GM18507 (cell line): ENCODE results near the gene SNX17.

Experiments
- DNase-seq: peaks from one replicate; pipeline ENCODE4 v3.0.0; 2011; ENCODE audit warnings: low read depth; ENCODE audit not compliant: insufficient read length; ENCODE audit errors: extremely low spot score
- FAIRE-seq: peaks from 2 replicates; lab custom pipeline; 2011; peaks lifted over from hg19 to GRCh38; lab: Jason Lieb, UNC

SNX17 gene

GRCh38 chr2:27362678-27363420 lies 7.6 kb upstream of the SNX17 start:
- FAIRE-seq: no peak
- DNase-seq: no peak

GRCh38 chr2:27363933-27364332 lies 6.5 kb upstream of the SNX17 start:
- DNase-seq (no peak), FAIRE-seq (no peak)

GRCh38 chr2:27369471-27370025 lies 868 bp upstream of the SNX17 start:
- FAIRE-seq: no peak
- DNase-seq: peak; percentile 25

GRCh38 chr2:27370816-27371620 lies 602 bp downstream of the SNX17 start:
- FAIRE-seq (peak; percentile 64), DNase-seq (peak; percentile 25)

- FAIRE-seq (no peak), DNase-seq (no peak)
Observed at GRCh38 chr2:27372937-27373336, 2.5 kb downstream of the SNX17 start.

- FAIRE-seq: no peak
- DNase-seq: no peak
Observed at GRCh38 chr2:27373567-27373966, 3.2 kb downstream of the SNX17 start.

- DNase-seq: no peak
- no peak for FAIRE-seq
Observed at GRCh38 chr2:27375513-27376099, 5.2 kb downstream of the SNX17 start.

- DNase-seq: no peak
- no peak for FAIRE-seq
Observed at GRCh38 chr2:27376151-27376865, 5.9 kb downstream of the SNX17 start.

- DNase-seq (no peak), FAIRE-seq (no peak)
Observed at GRCh38 chr2:27376866-27377617, 6.6 kb downstream of the SNX17 start.

- DNase-seq (no peak), FAIRE-seq (no peak)
Observed at GRCh38 chr2:27377618-27378095, 7.2 kb downstream of the SNX17 start.

- no peak for DNase-seq
- FAIRE-seq: no peak
Observed at GRCh38 chr2:27378096-27378808, 7.8 kb downstream of the SNX17 start.

GRCh38 chr2:27378809-27379290 lies 8.4 kb downstream of the SNX17 start:
- FAIRE-seq: no peak

GRCh38 chr2:27379383-27379835 lies 9.0 kb downstream of the SNX17 start:
- FAIRE-seq: no peak

More at GRCh38 chr2:27378809-27379290, 8.4 kb downstream of the SNX17 start:
- no peak for DNase-seq

GRCh38 chr2:27379836-27380625 lies 9.6 kb downstream of the SNX17 start:
- no peak for FAIRE-seq
- DNase-seq: peak; percentile 22

More at GRCh38 chr2:27379383-27379835, 9.0 kb downstream of the SNX17 start:
- no peak for DNase-seq

- FAIRE-seq (peak; percentile 94), DNase-seq (peak; percentile 80)
Observed at GRCh38 chr2:27380626-27381545, 10.5 kb downstream of the SNX17 start, which contains the start of gene ZNF513. TSS of gene ZNF513 (minus strand) at chr2:27380734. CDS start at chr2:27380526, 208 bp downstream.

GRCh38 chr2:27381577-27382181 lies 11.3 kb downstream of the SNX17 start:
- DNase-seq: no peak
- FAIRE-seq: no peak
